ENCODE measurements around the gene WDR70. TPM values are rescaled to one million over a fixed set of nuclear protein-coding genes. Genes with fewer than 3 reads are reported as not detected.

The WDR70 gene
- total and polyA plus RNA-seq, 2 donors (not counting 1 experiment from before 2014, with no cell fraction given): 31.4 to 34.0 TPM

DNA sequence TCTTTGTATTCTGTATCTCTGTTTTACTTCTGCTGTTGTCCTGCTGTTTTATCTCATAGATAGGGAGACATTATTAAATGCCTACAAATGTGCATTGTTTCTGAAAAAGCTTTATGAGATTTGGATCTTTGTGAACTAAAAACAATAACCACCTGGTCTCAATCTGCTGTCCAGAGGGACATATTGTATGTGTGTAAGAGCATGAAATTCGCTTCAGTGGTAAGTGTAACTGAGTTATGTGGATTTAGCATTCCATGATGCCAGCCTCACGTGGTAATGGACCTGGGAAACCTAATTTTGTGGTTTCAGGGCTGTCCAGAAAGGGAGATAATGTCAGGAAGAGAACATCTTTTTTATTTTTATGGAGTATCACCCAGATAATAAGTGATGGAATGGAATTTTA lies 341.4 kb downstream of the WDR70 start:
- Histone ChIP-seq H4K20me1 (ENCODE audit: control insufficient read depth, extremely low read depth, insufficient read depth, low read length) (no peaks in the 10 kb centered on the region), H3K9ac (ENCODE audit: insufficient read depth, low read length) (no peak overlapping the region), H3K4me1 (ENCODE audit: control insufficient read depth, extremely low read depth, insufficient read depth, low read length) (peaks cover 19% of the 10 kb centered on the region), H3K79me2 (ENCODE audit: control insufficient read depth, insufficient read depth, low read length) (no peaks in the 10 kb centered on the region), H3K27ac (ENCODE audit: insufficient read depth, low read length) (no peak overlapping the region), H2AFZ (ENCODE audit: low read length) (no peak overlapping the region), H3K4me3 (replicated peaks in 1 of 4; ENCODE audit: control extremely low read depth in 1 of 4, insufficient read depth in 1 of 4, low read depth in 3 of 4, low read length in 4 of 4) (no peak overlapping the region), H3K27me3 (ENCODE audit: control insufficient read depth, insufficient read depth, low read length) (no peaks in the 10 kb centered on the region), H3K36me3 (ENCODE audit: control insufficient read depth, insufficient read depth, low read length) (no peaks in the 10 kb centered on the region), H3K9me3 (ENCODE audit: control insufficient read depth, insufficient read depth, low read depth, low read length) (no peaks in the 10 kb centered on the region), H3K4me2 (ENCODE audit: extremely low read depth, insufficient read depth, low read length) (no peak overlapping the region)
- TF ChIP-seq EZH2 (IDR thresholded peaks at IDR 0.05; ENCODE audit: low read length, missing control alignments): no peak
- TF ChIP-seq, protein P1, sequence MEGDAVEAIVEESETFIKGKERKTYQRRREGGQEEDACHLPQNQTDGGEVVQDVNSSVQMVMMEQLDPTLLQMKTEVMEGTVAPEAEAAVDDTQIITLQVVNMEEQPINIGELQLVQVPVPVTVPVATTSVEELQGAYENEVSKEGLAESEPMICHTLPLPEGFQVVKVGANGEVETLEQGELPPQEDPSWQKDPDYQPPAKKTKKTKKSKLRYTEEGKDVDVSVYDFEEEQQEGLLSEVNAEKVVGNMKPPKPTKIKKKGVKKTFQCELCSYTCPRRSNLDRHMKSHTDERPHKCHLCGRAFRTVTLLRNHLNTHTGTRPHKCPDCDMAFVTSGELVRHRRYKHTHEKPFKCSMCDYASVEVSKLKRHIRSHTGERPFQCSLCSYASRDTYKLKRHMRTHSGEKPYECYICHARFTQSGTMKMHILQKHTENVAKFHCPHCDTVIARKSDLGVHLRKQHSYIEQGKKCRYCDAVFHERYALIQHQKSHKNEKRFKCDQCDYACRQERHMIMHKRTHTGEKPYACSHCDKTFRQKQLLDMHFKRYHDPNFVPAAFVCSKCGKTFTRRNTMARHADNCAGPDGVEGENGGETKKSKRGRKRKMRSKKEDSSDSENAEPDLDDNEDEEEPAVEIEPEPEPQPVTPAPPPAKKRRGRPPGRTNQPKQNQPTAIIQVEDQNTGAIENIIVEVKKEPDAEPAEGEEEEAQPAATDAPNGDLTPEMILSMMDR (conservative IDR thresholded peaks at IDR 0.05 in 1 of 2, IDR thresholded peaks at IDR 0.05 in 1 of 2; ENCODE audit: low read depth in 1 of 2, low read length in 2 of 2): no peak
- DNase-seq (ENCODE audit: low read depth in 2 of 2): no peak

DNA sequence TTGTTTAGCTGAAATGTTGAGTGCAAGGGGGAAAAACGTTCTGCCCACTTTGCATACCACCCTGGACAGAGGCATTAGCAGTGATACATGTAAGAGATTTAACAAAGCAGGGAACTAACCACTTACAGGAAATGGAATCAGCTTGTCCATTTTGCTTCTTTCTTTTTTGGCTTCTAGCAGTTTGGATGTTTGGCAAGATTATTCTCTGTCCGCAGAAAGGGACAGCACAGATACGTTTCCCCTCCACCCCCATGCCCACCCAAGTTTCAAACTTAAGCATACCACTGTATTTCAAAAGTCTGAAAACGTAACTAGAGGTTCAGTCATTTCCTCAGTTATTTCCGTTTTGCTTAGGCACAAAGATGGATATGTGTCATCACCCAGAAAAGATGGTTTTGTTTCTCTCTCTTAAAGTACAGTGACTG lies 342.3 kb downstream of the WDR70 start:
- H3K9me3 ChIP-seq (ENCODE audit: control insufficient read depth, insufficient read depth, low read depth, low read length): no peaks in the 10 kb centered on the region
- peaks cover 19% of the 10 kb centered on the region for H3K4me1 ChIP-seq (ENCODE audit: control insufficient read depth, extremely low read depth, insufficient read depth, low read length)
- peak in 1 of 2 donors; percentile 65 for DNase-seq (ENCODE audit: low read depth in 2 of 2)
- H3K79me2 ChIP-seq (ENCODE audit: control insufficient read depth, insufficient read depth, low read length): no peaks in the 10 kb centered on the region
- no peak overlapping the region for H3K4me3 ChIP-seq (replicated peaks in 1 of 4; ENCODE audit: control extremely low read depth in 1 of 4, insufficient read depth in 1 of 4, low read depth in 3 of 4, low read length in 4 of 4)
- TF ChIP-seq, protein P1 (conservative IDR thresholded peaks at IDR 0.05 in 1 of 2, IDR thresholded peaks at IDR 0.05 in 1 of 2; ENCODE audit: low read depth in 1 of 2, low read length in 2 of 2): no peak
- TF ChIP-seq EZH2 (IDR thresholded peaks at IDR 0.05; ENCODE audit: low read length, missing control alignments): no peak
- H3K27me3 ChIP-seq (ENCODE audit: control insufficient read depth, insufficient read depth, low read length): no peaks in the 10 kb centered on the region
- peak overlapping the region; percentile 22 for H3K27ac ChIP-seq (ENCODE audit: insufficient read depth, low read length)
- H3K9ac ChIP-seq (ENCODE audit: insufficient read depth, low read length): no peak overlapping the region
- H3K4me2 ChIP-seq (ENCODE audit: extremely low read depth, insufficient read depth, low read length): no peak overlapping the region
- no peaks in the 10 kb centered on the region for H4K20me1 ChIP-seq (ENCODE audit: control insufficient read depth, extremely low read depth, insufficient read depth, low read length)
- no peak overlapping the region for H2AFZ ChIP-seq (ENCODE audit: low read length)
- H3K36me3 ChIP-seq (ENCODE audit: control insufficient read depth, insufficient read depth, low read length): no peaks in the 10 kb centered on the region

DNA sequence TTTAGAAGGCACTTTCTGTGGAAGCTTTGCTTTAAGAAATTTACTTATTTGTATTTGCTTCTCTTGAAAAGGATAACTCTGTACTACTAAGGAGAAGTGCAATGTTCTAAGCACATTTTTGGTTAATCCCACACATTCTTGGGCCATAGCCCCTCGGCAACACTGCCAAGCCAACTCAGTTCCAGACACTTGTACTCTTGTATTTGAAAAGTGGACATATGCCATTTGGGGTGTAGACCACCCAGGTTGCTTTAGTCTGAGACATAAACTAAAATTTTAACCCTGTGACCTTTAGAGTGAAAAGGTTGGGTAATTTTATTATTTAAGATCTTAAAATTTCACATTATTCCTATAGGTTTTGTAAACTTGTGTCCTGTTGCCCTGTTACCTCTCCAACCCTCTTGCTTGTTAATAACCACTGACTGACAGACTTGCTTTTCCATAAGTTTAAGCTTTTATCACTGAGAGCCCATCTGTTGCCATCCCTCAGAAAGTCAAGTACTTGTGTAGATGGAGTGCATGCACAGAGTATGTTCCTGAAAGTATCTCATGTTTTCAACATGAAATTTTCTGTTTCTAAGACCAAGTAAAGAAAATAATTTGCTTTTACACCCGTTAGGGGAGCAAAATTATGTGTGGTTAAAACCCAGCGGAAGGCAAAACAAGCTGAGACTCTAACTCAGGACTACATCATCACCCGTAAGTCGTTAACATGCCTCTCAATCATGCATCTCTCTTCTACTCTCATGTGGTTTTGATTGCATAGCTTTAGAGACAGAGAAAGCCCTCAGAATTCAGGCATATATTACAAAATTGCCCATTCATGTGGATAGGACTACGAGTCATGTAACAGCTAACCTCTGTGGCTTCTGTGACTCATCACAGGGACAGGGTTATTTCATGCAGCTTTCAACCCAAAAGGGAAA lies 343.4 kb downstream of the WDR70 start:
- TF ChIP-seq, protein P1 (conservative IDR thresholded peaks at IDR 0.05 in 1 of 2, IDR thresholded peaks at IDR 0.05 in 1 of 2; ENCODE audit: low read depth in 1 of 2, low read length in 2 of 2): no peak
- TF ChIP-seq EZH2 (IDR thresholded peaks at IDR 0.05; ENCODE audit: low read length, missing control alignments): no peak
- Histone ChIP-seq H2AFZ (ENCODE audit: low read length) (no peak overlapping the region), H3K36me3 (ENCODE audit: control insufficient read depth, insufficient read depth, low read length) (no peaks in the 10 kb centered on the region), H3K4me2 (ENCODE audit: extremely low read depth, insufficient read depth, low read length) (peak overlapping the region; percentile 40), H4K20me1 (ENCODE audit: control insufficient read depth, extremely low read depth, insufficient read depth, low read length) (no peaks in the 10 kb centered on the region), H3K79me2 (ENCODE audit: control insufficient read depth, insufficient read depth, low read length) (no peaks in the 10 kb centered on the region), H3K27me3 (ENCODE audit: control insufficient read depth, insufficient read depth, low read length) (no peaks in the 10 kb centered on the region), H3K4me3 (replicated peaks in 1 of 4; ENCODE audit: control extremely low read depth in 1 of 4, insufficient read depth in 1 of 4, low read depth in 3 of 4, low read length in 4 of 4) (no peak overlapping the region), H3K27ac (ENCODE audit: insufficient read depth, low read length) (peak overlapping the region; percentile 50), H3K4me1 (ENCODE audit: control insufficient read depth, extremely low read depth, insufficient read depth, low read length) (peaks cover 19% of the 10 kb centered on the region), H3K9me3 (ENCODE audit: control insufficient read depth, insufficient read depth, low read depth, low read length) (no peaks in the 10 kb centered on the region), H3K9ac (ENCODE audit: insufficient read depth, low read length) (no peak overlapping the region)
- peak; percentile 92 to 99 for DNase-seq (ENCODE audit: low read depth in 2 of 2)

All from fibroblast of lung (primary cell).